K562 (cell line): ENCODE measurements around the gene KDM4C. TPM values are rescaled to one million over a fixed set of nuclear protein-coding genes. Genes with fewer than 3 reads are reported as not detected.

Experiments
- ATAC-seq: fragments of 200-7000 bp; cut with Tn5 transposase; 3 replicates; pipeline ENCODE4 v1.9.1; 2020; ENCODE audit warnings: moderate library complexity
- BruUV-seq: library from RNA; stranded (reverse); fragments of 400-500 nt; replicated peaks from 2 replicates; lab custom pipeline; 2021; lab: Mats Ljungman, UMichigan
- CTCF ChIA-PET: fragments of 300-600 bp; formaldehyde crosslinking; extraction: SDS; loops from one replicate; lab custom pipeline; 2021; ENCODE audit warnings: low intra/inter-chr PET ratio; lab: Yijun Ruan, JAX
- POLR2A ChIA-PET: fragments of 300-600, 350-650 bp; sonication (Branson Sonifier 250); formaldehyde crosslinking; extraction: SDS; loops from one replicate; lab custom pipeline; 2021; ENCODE audit warnings: antibody characterized with exemption, inconsistent platforms; lab: Yijun Ruan, JAX
- DNase-seq, 4 experiments: peaks; one replicate each; pipeline versions ENCODE4 v3.0.0 to v3.0.0-alpha.2; 2011 to 2018; ENCODE audit warnings: low spot score in 3 of 4, mixed read lengths in 3 of 4; ENCODE audit errors: extremely low read depth in 1 of 4
- FAIRE-seq: peaks from 2 replicates; lab custom pipeline; 2011; peaks lifted over from hg19 to GRCh38; lab: Jason Lieb, UNC
- H2AFZ ChIP-seq: 2 replicates; pipeline ENCODE4 v1.6.0; 2011; ENCODE audit warnings: low read depth, low read length, control low read depth, inconsistent platforms
- H3K27ac ChIP-seq: fragments of 200-600 bp; 3 replicates; pipeline ENCODE4 v1.8.0; 2011; ENCODE audit warnings: low read depth, mild to moderate bottlenecking, control low read depth, inconsistent platforms, low read length, moderate library complexity, mixed read lengths; ENCODE audit errors: extremely low read depth
- H3K27me3 ChIP-seq, 2 experiments: fragments of 300-600 bp in 1 of 2; 2 replicates in 1 of 2; 3 replicates in 1 of 2; pipeline versions ENCODE4 v1.6.0 to v1.8.0; 2011; ENCODE audit warnings: inconsistent platforms in 2 of 2, low read length in 2 of 2, mild to moderate bottlenecking in 1 of 2, mixed read lengths in 1 of 2, moderate library complexity in 1 of 2; ENCODE audit not compliant: control insufficient read depth in 2 of 2, insufficient read depth in 2 of 2
- H3K36me3 ChIP-seq: fragments of 300-600 bp; 3 replicates; pipeline ENCODE4 v1.8.0; 2011; ENCODE audit warnings: mild to moderate bottlenecking, low read length, inconsistent platforms; ENCODE audit not compliant: control insufficient read depth, insufficient read depth
- H3K4me1 ChIP-seq, 2 experiments: fragments of 200-600 bp in 1 of 2; replicated peaks in 1 of 2; 2 replicates in 1 of 2; 3 replicates in 1 of 2; pipeline versions ENCODE4 v1.5.1 to v1.8.0; 2011; ENCODE audit warnings: inconsistent platforms in 2 of 2, low read length in 2 of 2, mild to moderate bottlenecking in 1 of 2, mixed read lengths in 1 of 2, moderate library complexity in 1 of 2; ENCODE audit not compliant: control insufficient read depth in 2 of 2, insufficient read depth in 2 of 2
- H3K4me2 ChIP-seq: 2 replicates; pipeline ENCODE4 v1.6.1; 2011; ENCODE audit warnings: low read length, control low read depth, inconsistent platforms, mixed read lengths; ENCODE audit not compliant: insufficient read depth
- H3K4me3 ChIP-seq: fragments of 200-600 bp; sonication (generic), shearing (Covaris generic); 2 replicates; pipeline ENCODE4 v1.5.1; 2016; ENCODE audit warnings: control low read depth, inconsistent platforms
- H3K79me2 ChIP-seq: fragments of 200-600 bp; 3 replicates; pipeline ENCODE4 v1.8.0; 2011; ENCODE audit warnings: low read length, inconsistent platforms; ENCODE audit not compliant: control insufficient read depth, insufficient read depth
- H3K9ac ChIP-seq, 2 experiments: 2 replicates each; pipeline versions ENCODE4 v1.6.0 to v1.6.1; 2011; ENCODE audit warnings: low read depth in 2 of 2, low read length in 2 of 2, control low read depth in 1 of 2, inconsistent platforms in 1 of 2, mild to moderate bottlenecking in 1 of 2, mixed read lengths in 1 of 2; ENCODE audit not compliant: insufficient read depth in 1 of 2
- H3K9me1 ChIP-seq: one replicate; pipeline ENCODE4 v1.6.0; 2011; ENCODE audit warnings: inconsistent platforms, mild to moderate bottlenecking, low read length, moderate library complexity; ENCODE audit not compliant: control insufficient read depth, insufficient read depth
- H3K9me3 ChIP-seq: replicated peaks from 2 replicates; pipeline ENCODE4 v1.5.1; 2011; ENCODE audit warnings: low read depth, low read length, inconsistent platforms; ENCODE audit not compliant: control insufficient read depth, insufficient read depth
- H4K20me1 ChIP-seq: replicated peaks from 2 replicates; pipeline ENCODE4 v1.6.1; 2011; ENCODE audit warnings: low read length, inconsistent platforms, mixed read lengths; ENCODE audit not compliant: control insufficient read depth, insufficient read depth
- ESRRB ChIP-seq: fragments of 250-450 bp; sonication (Bioruptor Pico); IDR thresholded peaks from 2 replicates; pipeline ENCODE4 v1.5.0; 2020; ENCODE audit warnings: mild to moderate bottlenecking, moderate library complexity, borderline replicate concordance
- POU5F1 ChIP-seq: fragments of 150-350 bp; IDR thresholded peaks from 2 replicates; pipeline ENCODE4 v1.6.1; 2014; ENCODE audit warnings: borderline replicate concordance, low read length, low read depth, mild to moderate bottlenecking; ENCODE audit not compliant: partially characterized antibody
- SMARCE1 ChIP-seq: fragments of 450-650 bp; IDR thresholded peaks from 2 replicates; pipeline ENCODE4 v1.7.1; 2016; ENCODE audit warnings: mild to moderate bottlenecking
- SREBF2 ChIP-seq: sonication (generic); formaldehyde crosslinking; IDR thresholded peaks from 2 replicates; pipeline ENCODE4 v1.4.0; 2020; ENCODE audit warnings: mild to moderate bottlenecking, missing genetic modification reagents
- ZNF24 ChIP-seq: fragments of 450-650 bp; IDR thresholded peaks from 2 replicates; pipeline ENCODE4 v1.6.1; 2016
- ZNF407 ChIP-seq: fragments of 450-650 bp; IDR thresholded peaks from 2 replicates; pipeline ENCODE4 v1.6.1; 2016; ENCODE audit warnings: low read depth
- WGBS: fragments of 100-300 bp; shearing (Covaris generic); methylation state at CpG from one replicate; pipeline ENCODE4 v1.1.6; 2016; ENCODE audit warnings: low coverage, mixed read lengths; ENCODE audit not compliant: insufficient coverage; ENCODE audit errors: missing lambda C conversion rate; 5-methylcytosine and 5-hydroxymethylcytosine counted together
- in situ Hi-C: fragments of 300-500 bp; cut with MboI; formaldehyde crosslinking; loops from 4 replicates; pipeline ENCODE4 v1.15.0; 2018; ENCODE audit warnings: inconsistent platforms, mixed read lengths
- intact Hi-C: fragments of 100-400 bp; cut with micrococcal nuclease; formaldehyde crosslinking; loops from 2 replicates; pipeline ENCODE4 v1.14.2; 2022
- polyA plus RNA-seq, 8 experiments: library from polyadenylated mRNA; depleted of rRNA in 4 of 8; stranded (reverse) in 5 of 8; unstranded in 3 of 8; fragments of >200 nt; fragmentation: Nextera tagmentation in 2 of 8; fragmentation: Illumina TruSeq in 1 of 8; extraction: Ambion mirVana in 2 of 8; extraction: Trizol in 1 of 8; gene quantifications; 2 replicates each; pipeline versions ENCODE4 v1.2.1 to v1.2.3, GENCODE V29; 2011 to 2014; ENCODE audit warnings: inconsistent platforms in 1 of 8, missing spikeins in 1 of 8
- total RNA-seq, 7 experiments: library from RNA; depleted of rRNA in 6 of 7; stranded (reverse); fragments of >200 nt in 6 of 7; fragmentation: Illumina TruSeq in 2 of 7; extraction: Trizol in 2 of 7; gene quantifications; 2 replicates each; pipeline versions ENCODE4 v1.2.1 to v1.2.3, GENCODE V29; 2011 to 2021; ENCODE audit warnings: low replicate concordance in 1 of 7

Gene KDM4C
- total and polyA plus RNA-seq, 9 of the 15 experiments (the other 6 are each of a cell fraction or from before 2014, with no cell fraction given): 5.4 to 17.0 (median 12.6) TPM

GRCh38 chr9:7045361-7045760 is 287.6 kb downstream of the KDM4C start:
- Histone ChIP-seq H3K27me3 (no peaks in the 10 kb centered on the region), H3K36me3 (peaks cover 4% of the 10 kb centered on the region; the same call in 1 of the 3 replicates), H4K20me1 (no peaks in the 10 kb centered on the region), H2AFZ (no peak overlapping the region), H3K4me1 (no peaks in the 10 kb centered on the region), H3K79me2 (no peaks in the 10 kb centered on the region), H3K9me1 (no peaks in the 10 kb centered on the region), H3K9ac (no peak overlapping the region), H3K9me3 (no peaks in the 10 kb centered on the region), H3K4me2 (no peak overlapping the region), H3K27ac (no peak overlapping the region), H3K4me3 (no peak overlapping the region)
- FAIRE-seq (no peak), ATAC-seq (no peak), DNase-seq (no peak)
- in situ Hi-C loops: loop anchor here (10.0 kb wide), 1 partner anchor 499 kb away; no protein-coding TSS in a partner anchor
- BruUV-seq: no TSS peak
- intact Hi-C loops: no loop called here
- ChIA-PET CTCF (no interaction called here), POLR2A (interaction anchor here (0.7 kb wide), 2 partner anchors 191 to 305 kb away, joined by 3 read pairs; no protein-coding TSS in a partner anchor)
- TF ChIP-seq SREBF2 (CRISPR knock-in tag) (no peak), ZNF407 (no peak), SMARCE1 (no peak), ESRRB (no peak), ZNF24 (no peak), POU5F1 (no peak)
- WGBS: 38% methylated on average over 1 of the region's 1 CpG
